ENCODE results near the gene DDX59.

The DDX59 gene

DNA sequence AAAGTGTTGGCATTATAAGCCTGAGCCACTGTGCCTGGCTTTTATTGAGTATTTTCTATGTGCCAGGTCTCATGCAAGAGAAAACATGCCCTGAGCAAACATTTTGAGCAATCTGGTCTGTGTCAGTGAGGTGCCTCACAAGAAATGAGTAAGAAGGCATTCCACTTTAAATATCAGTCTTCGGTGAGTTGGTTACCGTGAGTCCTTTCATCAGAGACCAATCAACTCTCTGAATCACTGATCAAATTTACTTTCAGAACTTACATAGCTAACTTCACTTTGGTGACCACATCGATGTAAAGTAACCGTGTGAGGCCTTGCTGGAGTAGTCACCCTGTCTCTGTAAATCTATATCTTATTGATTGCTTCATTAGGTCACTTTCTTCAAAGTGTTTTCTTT, 14.3 kb upstream of the DDX59 start:
- TF ChIP-seq, protein P1, sequence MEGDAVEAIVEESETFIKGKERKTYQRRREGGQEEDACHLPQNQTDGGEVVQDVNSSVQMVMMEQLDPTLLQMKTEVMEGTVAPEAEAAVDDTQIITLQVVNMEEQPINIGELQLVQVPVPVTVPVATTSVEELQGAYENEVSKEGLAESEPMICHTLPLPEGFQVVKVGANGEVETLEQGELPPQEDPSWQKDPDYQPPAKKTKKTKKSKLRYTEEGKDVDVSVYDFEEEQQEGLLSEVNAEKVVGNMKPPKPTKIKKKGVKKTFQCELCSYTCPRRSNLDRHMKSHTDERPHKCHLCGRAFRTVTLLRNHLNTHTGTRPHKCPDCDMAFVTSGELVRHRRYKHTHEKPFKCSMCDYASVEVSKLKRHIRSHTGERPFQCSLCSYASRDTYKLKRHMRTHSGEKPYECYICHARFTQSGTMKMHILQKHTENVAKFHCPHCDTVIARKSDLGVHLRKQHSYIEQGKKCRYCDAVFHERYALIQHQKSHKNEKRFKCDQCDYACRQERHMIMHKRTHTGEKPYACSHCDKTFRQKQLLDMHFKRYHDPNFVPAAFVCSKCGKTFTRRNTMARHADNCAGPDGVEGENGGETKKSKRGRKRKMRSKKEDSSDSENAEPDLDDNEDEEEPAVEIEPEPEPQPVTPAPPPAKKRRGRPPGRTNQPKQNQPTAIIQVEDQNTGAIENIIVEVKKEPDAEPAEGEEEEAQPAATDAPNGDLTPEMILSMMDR (IDR thresholded peaks at IDR 0.05): no peak
- no peak for DNase-seq (ENCODE audit: low spot score)
- no peak overlapping the region for H3K4me3 ChIP-seq
- H3K27ac ChIP-seq: no peak overlapping the region

DNA sequence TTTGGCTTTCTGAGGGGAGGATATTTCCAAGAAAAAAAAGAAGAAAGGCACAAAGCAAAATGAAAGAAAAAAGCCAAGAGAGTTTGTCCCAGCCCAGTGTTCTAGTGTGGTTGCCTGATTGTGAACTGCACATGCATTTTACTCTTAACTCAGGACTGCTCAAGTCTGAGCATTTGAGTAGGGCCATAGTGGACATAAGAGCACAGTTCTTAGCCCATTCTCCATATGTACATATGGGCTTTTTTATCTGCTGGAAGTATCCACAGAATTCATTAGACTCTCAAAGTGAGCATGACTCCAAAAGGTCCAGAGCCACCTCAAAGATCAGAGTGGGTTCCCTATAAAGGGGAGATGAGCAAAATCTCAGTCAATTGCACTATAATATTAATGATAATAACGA, 13.6 kb upstream of the DDX59 start:
- DNase-seq (ENCODE audit: low spot score): no peak
- Histone ChIP-seq H3K27ac (no peak overlapping the region), H3K4me3 (no peak overlapping the region)
- TF ChIP-seq, protein P1 (IDR thresholded peaks at IDR 0.05): no peak

DNA sequence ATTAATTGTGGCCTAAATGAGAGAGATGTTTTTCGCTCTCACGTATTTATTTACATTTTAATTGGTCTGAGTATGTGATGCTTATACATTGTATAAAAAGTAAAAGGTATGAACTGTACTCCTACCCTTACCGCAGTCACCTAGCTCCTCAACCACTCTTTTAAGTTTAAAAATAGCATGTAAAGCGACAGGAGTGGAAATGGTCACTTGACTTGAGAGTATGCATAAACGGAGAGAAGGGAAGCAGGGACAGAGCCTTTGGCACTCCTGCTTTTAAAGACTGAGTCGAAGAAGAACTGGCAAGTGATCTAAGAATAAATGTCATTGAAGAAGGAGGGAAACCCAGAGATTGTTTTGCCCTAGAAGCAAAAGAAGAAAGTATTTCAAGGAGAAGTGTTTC, 11.5 kb upstream of the DDX59 start:
- H3K27ac ChIP-seq: no peak overlapping the region
- H3K4me3 ChIP-seq: no peak overlapping the region
- no peak for DNase-seq (ENCODE audit: low spot score)
- TF ChIP-seq, protein P1 (IDR thresholded peaks at IDR 0.05): no peak

DNA sequence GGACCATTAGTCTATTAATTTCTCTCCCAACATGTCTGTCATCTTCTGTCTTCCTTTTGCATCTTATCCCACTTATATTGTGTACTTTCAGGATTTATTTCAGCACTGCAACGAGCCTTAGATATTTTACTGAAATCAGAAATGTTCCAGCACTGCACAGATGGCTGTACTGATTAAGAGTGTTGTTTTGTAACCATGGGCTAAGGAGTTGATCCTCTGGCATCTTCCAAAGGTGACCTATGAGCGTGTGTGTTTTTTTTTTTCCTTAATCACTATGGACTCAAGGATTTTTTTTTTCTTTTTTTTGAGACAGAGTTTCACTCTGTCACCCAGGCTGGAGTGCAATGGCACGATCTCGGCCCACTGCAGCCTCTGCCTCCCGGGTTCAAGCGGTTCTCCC, 7.1 kb upstream of the DDX59 start:
- no peak overlapping the region for H3K4me3 ChIP-seq
- no peak overlapping the region for H3K27ac ChIP-seq
- no peak for DNase-seq (ENCODE audit: low spot score)
- TF ChIP-seq, protein P1 (IDR thresholded peaks at IDR 0.05): no peak

DNA sequence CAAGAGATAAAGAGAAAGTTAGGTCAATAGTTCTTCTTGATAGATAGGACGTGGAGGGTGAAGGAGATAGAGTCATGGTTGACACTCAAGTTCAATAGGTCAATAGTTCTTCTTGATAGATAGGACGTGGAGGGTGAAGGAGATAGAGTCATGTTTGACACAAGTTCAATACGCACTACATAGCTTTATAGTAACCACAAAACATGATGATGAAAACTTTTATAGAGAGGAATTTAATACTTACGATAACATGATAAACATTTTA, 5.8 kb upstream of the DDX59 start:
- H3K27ac ChIP-seq: no peak overlapping the region
- H3K4me3 ChIP-seq: no peak overlapping the region
- DNase-seq (ENCODE audit: low spot score): no peak
- TF ChIP-seq, protein P1 (IDR thresholded peaks at IDR 0.05): no peak

DNA sequence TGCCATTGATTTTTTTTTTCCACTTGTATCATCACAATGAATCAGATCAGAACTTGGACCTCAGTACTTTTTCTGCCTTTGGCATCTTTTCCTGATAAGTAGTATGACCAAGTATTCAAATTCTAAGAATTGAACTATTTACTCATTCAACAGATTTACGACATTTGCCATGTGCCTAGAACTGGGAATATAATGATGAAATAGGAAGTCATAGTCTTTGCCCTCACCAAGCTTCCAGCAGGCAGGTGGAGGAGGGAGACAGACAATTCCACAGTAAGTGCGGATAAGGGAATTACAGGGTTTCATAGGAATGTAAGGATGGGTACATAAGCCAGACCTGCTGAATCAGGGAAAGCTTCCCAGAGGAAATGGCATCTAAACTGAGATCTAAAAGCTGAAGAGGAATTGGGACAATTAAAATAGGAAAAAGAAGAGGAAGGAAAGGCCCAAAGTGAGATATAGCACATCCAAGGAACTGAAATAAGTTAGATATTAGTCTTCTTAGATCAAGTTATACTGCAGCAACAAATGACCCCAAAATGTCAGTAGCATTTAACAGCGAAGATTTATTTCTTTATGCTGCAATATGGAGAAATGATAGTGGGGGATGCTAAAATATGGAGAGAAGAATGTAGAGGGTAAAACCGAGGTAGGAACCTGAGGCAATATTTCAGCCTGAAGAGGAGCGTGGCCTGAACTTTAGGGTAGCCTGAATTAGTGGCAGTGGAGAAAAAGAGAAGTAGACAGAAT, 5.3 kb upstream of the DDX59 start:
- H3K27ac ChIP-seq: no peak overlapping the region
- TF ChIP-seq, protein P1 (IDR thresholded peaks at IDR 0.05): no peak
- no peak overlapping the region for H3K4me3 ChIP-seq
- DNase-seq (ENCODE audit: low spot score): no peak

DNA sequence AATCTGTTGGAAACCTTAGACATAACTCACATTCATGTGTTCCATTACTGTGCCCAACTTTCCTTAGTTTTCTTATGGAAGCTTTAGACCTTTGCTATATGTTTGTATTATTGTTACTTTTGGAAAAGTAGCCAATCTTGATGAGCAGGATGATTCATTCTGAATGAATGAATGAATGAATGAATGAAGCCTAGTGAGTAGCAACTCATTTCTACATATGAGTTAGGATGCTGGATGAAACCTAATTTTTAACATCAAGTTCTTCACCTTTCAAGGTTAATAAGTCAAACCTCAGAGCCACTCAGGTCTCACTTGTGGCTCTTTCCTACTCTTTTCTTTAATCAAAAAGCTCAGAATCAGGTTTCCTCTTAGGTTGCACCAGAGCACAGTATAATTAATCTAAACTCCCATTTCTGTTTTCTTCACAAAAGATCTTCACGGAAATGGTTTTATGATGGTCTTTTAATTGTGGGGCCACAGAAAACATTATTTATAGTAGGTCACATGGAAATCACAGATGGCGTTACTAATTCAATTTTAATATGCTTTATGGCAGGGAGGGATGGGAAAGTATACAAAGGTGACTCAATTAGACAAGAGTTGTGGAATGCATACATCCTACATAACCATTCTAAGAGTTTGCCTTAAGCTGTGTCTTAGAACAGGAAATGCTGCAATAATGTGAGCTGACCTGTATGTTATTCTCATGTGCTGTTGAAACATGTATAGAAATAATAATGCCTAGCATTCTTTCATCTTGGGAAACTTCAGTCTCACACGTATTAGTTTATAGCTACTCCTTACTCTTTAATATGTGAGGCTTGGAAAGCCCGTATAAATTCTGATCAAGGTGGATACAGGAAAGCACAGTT, 4.5 kb upstream of the DDX59 start:
- TF ChIP-seq, protein P1 (IDR thresholded peaks at IDR 0.05): no peak
- no peak overlapping the region for H3K27ac ChIP-seq
- no peak overlapping the region for H3K4me3 ChIP-seq
- no peak for DNase-seq (ENCODE audit: low spot score)

All from coronary artery (tissue), 2 donors.